Measurements from ENCODE around the gene RBM44.
A peak's percentile ranks its signal among the peaks of the same experiment; 100 is the strongest.
"Not testable (repeated sequence)": the region's sequence is repeated elsewhere in the genome, so short reads cannot be mapped to it uniquely, and the experiment has no call there.

Gene RBM44

DNA sequence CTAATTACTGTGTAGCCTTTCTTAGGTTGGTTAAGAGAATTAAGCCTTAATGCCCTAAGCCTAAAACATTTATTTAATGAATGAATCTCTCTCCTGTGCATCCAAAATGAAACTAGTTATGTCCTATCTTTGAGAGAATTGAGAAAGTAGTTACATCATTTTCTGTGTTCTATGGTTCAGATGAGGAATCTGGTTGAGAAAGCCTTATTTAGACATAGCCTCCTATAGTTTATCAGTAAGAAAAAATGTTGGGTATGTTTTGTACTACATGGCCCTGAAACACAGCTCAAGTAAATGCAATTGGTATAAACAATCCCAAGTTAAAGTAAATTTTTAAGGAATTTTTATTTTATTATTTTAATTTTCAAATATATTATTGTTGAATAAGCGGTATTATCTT lies 35.0 kb downstream of the RBM44 start:
- H3K4me3 ChIP-seq, result no peak overlapping the region
- no peak overlapping the region for H3K27ac ChIP-seq

DNA sequence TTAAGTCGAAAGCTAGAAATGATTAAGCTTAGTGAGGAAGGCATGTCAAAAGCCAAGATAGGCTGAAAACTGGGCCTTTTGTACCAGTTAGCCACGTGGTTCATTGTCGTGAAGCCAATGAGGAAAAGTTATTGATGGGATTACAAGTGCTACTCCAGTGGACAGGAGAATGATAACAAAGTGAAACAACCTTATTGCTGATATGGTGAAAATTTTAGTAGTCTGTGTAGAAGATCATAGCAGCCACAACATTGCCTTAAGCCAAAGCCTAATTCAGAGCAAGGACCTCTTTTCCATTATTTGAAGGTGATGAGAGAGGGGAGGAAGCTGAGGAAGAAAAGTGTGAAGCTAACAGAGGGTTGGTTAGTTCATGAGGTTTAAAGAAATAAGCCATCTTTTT lies 36.8 kb downstream of the RBM44 start:
- H3K4me3 ChIP-seq, result no peak overlapping the region
- no peak overlapping the region for H3K27ac ChIP-seq

DNA sequence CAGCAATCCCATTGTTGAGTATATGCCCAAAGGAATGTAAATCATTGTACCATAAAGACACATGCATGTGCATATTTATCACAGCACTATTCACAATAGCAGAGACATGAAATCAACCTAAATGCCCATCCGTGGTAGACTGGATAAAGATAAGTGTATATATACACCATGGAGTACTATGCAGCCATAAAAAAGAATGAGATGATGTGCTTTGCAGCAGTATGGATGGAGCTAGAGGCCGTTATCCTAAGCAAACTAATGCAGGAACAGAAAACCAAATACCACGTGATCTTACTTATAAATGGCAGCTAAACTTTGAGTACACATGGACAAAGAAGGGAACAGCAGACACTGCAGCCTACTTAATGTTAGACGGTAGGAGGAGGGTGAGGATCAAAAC lies 42.5 kb downstream of the RBM44 start:
- Histone ChIP-seq H3K4me3 (no peak overlapping the region), H3K27ac (no peak overlapping the region)

DNA sequence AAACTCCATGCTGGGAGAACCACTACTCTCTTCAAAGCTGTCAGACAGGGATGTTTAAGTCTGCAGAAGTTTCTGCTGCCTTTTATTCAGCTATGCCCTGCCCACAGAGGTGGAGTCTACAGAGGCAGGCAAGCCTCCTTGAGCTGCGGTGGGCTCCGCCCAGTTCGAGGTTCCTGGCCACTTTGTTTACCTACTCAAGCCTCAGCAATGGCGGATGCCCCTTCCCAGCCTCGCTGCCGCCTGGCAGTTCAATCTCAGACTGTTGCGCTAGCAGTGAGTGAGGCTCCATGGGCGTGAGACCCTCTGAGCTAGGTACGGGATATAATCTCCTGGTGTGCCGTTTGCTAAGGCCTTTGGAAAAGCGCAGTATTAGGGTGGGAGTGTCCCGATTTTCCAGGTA lies 50.4 kb downstream of the RBM44 start:
- not testable (repeated sequence) for H3K4me3 ChIP-seq, H3K27ac ChIP-seq

DNA sequence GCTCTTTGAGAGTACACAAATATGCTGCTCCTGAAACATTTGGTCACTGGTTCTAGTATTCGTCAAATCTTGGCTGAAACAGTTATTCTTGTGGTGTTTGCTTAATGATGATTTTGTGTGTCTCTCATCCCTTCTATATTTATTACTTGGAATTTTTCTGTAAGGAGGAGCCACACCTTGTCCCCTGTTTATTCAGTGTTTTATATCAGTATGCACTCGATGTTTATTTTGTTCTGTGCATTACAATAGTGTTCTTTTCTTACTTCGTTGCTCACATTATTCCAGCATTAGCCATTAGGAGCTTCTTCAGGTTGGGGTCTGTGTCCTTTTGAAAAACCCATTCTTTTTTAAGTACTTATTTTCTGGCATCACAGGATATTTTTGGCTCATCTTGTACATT lies 55.7 kb downstream of the RBM44 start:
- no peak overlapping the region for H3K27ac ChIP-seq
- H3K4me3 ChIP-seq, result no peak overlapping the region

DNA sequence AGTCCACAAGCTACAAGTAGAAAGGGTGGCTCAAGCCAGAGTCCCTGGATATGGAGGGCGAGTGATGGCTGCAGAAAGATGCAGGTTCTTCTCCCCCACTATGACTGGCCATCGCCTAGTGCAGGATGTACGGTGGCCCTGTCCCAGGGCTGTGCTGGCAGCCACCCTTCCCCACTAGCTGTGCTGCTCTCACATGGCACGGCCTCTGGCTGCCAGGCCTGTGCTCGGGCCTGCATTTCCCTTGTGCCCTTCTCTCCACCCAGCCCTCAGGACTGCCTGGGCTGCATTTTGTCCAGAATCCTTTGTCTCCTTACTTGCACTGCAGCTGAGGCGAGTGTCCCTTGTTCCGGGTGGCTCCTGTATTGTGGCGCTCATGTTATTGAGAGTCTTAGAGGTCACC lies 59.2 kb downstream of the RBM44 start:
- Histone ChIP-seq H3K4me3 (no peak overlapping the region), H3K27ac (no peak overlapping the region)

DNA sequence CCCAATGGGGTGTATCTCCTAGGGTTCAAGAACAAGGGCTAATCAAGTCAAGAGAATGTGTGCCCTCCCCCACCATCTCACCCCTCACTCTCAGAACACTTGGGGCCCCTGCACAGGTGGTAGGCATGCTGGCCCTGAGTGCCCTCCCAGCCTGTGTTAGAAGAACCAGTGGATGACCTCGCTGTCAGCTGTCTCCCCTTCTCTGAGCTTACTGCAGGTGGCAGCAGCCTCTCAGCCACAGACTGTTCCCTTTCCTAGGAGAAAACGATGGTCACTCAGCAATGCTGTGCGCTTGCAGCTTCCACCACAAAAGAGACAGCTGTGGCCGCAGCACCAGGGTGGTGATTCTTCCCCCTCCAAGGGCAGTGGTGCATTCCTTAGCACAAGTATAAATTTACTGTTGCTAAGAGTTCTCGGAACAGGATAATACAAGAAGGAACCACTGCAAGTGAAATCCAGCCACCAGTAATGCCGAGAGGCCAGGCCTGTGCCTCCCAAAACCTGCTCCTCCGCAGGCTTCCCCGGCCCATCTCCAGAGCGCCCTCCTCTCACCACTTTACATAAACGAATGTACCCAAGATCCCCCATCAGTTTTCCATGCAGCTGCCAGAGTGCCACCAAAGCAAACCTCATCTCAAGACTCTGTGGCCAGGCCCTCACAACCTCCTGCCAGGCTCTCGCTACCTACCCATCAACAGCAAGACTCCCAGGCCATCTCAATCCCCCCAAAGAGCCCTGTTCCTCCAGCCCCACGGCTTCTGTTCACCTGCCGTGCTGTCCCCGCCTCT lies 59.9 kb downstream of the RBM44 start:
- Histone ChIP-seq H3K4me3 (peak overlapping the region in 4 of 7 experiments; percentile 36 to 54 (median 48)), H3K27ac (peak overlapping the region in 3 of 21 experiments; percentile 45 to 84 (median 82))

DNA sequence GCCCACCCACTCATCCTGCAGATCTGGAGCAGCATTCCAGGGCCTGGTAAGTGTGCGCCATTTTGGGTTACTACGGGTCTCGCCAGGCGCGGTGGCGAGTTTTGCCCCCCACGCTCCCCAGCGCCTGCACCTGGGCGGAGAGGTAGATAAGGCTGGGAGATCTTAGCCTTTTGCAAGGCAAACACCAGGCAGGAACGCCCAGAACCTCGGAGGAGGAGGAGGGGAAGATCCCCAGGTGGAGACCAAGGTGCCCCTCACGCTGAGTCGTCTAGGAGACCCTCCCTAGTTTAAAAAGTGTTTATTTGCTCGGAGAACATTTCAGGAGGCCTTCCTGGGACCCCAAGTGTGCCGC lies 60.5 kb downstream of the RBM44 start:
- Histone ChIP-seq H3K27ac (peak overlapping the region in 4 of 21 experiments; percentile 45 to 84 (median 73)), H3K4me3 (peak overlapping the region in 4 of 7 experiments; percentile 36 to 54 (median 48))

DNA sequence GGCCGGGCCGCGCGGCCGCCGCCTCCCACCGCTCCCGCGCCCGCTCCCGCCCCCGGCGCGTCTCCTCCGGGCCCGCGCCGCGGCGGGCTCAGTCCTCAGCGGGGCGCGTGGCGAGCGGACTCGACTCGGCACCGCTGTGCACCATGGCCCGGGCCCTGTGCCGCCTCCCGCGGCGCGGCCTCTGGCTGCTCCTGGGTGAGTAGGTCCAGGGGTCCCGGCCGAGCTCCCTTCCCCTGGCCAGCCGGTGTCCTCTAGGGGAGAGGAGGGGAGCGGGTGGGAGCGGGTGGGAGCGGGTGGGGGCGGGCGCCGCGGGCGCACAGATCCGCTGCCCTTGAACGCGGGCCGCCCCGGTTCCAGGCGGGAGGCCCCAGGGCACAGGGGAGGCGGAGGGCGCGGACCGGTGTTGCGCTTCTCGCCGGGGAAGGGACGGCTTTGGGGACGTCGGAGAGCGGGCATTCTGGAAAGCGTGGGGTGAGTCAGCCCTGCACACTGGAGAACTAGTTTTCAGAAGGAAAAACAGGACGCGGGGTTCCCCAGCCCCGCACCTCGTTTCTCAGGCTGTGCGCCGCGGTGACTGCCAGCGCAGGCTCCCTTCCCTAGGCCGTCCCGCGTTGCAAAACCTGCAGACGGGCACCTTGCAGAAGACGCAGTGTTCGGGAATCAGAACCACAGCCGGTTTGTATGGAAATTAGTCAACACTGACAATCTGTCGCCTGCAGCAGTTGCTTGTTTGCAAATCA lies 61.1 kb downstream of the RBM44 start, which contains the start of gene RAMP1:
Gene RAMP1 (plus strand): TSS at position 91 of the 740 bp plus-strand sequence. CDS start 53 bp downstream, at position 144.
- Histone ChIP-seq H3K27ac (peak within 1 kb of the TSS in 10 of 21 experiments; percentile 38 to 84 (median 58)), H3K4me3 (peak within 1 kb of the TSS; percentile 5 to 54 (median 36))

DNA sequence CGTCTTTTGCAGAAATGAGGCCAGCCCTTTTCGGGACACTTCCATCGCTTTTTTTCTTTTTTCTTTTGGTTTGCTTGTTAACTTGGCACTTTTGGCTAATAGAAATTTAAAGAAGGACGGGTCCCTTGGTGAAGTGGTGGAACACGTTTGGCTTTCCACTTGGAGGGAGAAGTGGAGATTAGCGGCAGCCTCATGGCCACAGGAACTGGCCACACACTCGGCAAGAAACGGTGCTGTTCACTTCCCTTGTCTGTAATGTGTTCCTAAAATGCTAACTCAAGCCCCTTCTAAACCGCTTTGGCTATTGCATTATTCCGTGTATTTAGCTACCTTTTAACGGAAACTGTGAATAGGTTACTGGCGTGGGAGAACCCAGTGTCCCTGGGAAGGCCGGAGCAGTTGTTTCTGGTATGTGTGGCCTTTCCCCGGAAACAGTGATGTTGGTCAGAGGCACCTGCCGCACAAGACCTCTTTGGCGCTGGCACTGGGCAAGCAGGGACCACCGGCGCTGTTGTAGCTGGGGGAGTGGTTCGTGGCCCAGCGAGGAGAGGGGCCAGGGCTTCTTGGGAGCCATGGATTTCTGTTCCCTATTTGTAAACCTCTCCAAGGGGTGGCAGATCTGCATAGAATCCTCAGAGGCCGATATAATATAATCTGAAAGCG lies 61.8 kb downstream of the RBM44 start:
- Histone ChIP-seq H3K27ac (peak overlapping the region in 2 of 21 experiments; percentile 48 to 51), H3K4me3 (peak overlapping the region in 4 of 7 experiments; percentile 24 to 54 (median 48))

DNA sequence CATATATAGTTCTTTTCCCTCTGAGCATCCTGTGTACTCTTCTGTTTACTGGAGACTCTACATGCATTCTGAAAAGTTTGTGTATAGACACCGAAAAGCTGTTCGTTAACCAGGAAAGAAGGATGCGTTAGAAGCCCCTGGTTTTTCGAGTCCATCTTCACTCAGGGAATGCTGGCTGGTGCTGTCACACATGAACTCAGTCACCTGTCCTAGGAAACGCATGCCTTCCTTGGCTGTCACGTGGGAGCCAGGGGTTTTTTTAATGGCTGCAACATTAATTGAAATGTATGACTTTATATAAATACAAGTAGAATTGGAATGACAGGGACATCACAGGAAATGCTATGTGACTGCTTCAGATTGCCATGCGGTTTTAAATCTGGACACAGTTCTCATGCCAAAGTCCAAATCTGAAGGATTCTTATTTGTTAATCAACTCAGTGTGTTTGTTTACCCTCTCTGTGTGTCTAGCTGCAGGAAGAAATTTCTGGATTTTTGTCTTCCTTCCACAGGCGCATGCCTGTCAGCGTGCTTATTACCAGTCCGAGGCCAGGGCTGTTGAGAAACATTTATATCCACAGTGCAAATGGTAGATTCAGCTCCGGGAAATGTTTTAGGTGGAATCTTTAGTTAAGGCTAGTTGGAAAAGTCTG lies 63.4 kb downstream of the RBM44 start:
- H3K4me3 ChIP-seq, result no peak overlapping the region
- H3K27ac ChIP-seq, result no peak overlapping the region

DNA sequence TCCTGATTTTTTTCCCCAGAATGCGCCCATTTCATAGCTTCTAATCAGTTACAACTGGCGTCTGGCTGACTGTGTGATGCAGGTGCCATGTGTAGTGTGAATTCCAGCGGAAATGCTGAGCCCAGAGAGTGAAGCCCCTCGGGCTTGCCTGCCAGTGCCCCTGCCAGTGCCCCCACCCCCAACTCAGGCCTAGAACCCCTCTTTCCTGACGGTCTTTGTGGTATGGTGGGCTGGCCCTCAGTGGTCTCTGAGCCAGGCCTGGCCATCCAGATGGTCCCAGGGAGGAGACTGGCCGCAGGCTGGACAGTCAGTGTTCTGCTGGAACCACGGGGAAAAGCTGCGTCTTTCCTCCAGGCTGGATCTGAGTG lies 63.9 kb downstream of the RBM44 start:
- no peak overlapping the region for H3K27ac ChIP-seq

DNA sequence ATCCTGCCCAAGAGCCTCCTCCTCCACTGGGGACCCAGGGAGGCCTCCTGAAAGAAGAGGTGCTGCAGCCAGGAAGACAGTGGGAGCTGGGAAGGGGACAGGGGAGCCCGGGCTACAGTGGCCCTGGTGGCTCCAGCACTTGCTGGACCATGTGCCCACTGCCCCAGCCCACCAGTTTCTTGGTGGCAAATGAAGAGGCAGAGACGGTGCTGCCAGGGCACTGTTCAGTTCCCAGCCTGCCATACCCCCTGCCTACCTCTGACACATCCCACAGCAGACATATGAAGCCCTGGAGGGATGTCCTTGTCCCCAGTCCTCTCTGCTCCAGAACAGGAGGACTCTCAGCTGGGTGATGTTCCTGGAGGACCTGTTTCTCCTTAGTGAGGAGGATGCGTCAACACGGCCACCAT lies 64.5 kb downstream of the RBM44 start:
- H3K4me3 ChIP-seq, result no peak overlapping the region
- H3K27ac ChIP-seq, result peak overlapping the region in 1 of 21 experiments; percentile 34

More for the DNA sequence above, 63.9 kb downstream of the RBM44 start:
- no peak overlapping the region for H3K4me3 ChIP-seq

DNA sequence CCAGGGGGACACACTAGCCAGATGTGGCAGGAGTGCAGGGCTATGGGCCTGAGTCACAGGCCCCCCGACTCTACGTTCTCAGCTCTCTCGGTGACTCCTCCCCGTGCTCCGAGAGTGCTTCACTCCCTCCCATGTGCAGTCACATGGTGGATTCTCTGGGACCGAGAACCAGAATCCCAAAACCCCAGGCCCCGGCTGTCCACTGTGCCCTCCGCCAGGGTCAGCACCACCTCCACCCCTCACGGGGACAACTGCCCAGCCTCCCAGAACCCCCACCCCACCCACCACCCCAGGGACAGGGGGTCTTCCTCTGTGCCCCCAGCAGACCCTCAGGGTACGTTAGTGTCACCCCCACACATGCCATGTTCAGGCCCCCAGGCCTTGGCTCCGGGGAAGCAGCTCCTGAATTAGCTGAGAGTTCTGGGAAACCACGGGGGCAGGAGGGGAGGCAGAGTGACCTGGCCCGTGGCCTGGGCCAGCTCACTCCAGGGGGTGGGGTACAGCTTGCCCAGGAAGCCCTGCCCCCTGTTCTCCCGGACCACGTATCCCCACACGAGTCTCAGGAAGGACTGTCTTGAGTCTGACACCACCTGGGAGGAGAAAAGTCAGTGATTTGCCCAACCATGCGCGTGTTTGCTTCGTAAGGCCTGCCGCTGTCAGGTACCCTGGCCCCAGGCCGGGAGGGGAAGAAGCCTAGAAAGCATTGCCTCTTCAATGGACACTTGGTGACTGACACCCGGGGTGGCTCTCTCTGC lies 65.3 kb downstream of the RBM44 start:
- Histone ChIP-seq H3K27ac (peak overlapping the region in 1 of 21 experiments; percentile 34), H3K4me3 (no peak overlapping the region)

DNA sequence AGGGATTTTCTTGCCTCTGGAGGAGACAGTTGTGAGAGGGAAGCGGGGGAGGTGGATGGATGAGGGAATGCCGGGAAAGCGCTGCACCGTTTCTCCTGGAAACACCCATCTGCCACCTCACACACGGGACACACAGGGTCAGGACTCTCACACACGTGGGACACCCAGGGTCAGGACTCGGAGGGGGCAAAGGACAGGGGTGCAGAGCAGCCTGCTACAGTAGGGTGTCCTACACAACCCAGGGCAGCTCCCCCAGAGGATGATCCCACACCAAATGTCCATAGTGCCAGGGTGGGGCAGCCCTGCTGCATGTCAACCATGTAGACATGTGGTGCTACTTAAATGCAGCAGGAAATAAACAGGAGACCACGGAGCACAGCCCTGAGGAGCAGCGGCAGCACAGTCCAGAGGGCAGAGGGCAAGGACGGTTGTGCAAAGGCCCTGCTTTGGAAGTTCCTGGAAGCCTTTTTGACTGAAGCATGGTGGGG lies 65.9 kb downstream of the RBM44 start:
- H3K4me3 ChIP-seq, result no peak overlapping the region
- peak overlapping the region in 2 of 21 experiments; percentile 12 to 34 for H3K27ac ChIP-seq

DNA sequence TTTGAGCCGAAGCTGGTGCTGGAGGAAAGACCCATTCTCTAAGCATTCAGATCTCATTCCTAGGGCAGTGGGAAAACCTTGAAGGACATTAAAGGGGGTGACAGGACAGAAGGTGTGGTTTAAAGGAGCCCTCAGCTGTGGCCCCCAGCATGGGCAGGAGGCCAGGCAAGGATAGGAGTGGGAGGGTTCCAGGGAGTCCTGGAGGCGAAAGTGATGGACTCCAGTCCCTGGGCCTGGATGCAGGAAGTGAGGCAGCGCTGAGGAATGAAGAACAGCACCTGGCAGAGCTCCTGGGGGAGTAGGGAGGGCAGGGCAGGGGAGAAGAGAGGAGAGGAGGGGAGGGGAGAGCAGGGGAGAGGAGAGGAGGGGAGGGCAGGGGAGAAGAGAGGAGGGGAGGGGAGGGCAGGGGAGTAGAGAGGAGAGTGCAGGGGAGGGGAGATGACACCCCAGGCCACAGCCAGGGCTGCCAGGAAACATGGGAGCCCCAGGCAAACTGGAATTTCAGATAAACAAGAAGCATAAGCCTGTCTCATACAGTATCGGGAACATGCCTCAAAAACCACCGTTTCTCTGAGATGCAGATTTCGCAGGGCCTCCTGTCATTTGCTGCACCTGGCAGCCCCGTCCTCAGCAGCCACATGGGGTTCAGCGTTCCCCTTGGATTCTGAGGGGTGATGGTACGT lies 66.5 kb downstream of the RBM44 start:
- Histone ChIP-seq H3K27ac (peak overlapping the region in 2 of 21 experiments; percentile 12 to 72), H3K4me3 (no peak overlapping the region)

DNA sequence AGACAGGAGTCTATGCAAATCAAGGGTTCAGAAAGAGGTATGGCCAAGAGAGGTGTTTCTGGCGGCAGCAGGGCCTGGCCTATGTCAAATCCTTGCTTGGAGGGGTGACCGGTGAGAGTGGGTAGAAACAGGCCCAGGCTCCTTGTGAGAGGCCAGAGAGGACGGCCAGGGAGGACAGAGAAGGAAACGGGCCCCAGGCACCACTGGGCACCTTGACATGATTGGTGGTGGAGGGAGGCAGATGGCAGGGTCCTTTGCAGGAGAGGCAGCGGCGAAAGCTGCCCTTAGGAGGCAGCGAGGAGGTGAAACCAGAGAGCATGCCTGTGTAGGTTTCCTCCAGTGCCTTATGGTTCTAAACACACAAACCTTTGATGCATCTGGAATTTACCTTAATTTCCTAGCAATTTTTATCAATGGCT lies 67.1 kb downstream of the RBM44 start:
- Histone ChIP-seq H3K27ac (peak overlapping the region in 2 of 21 experiments; percentile 12 to 72), H3K4me3 (no peak overlapping the region)

DNA sequence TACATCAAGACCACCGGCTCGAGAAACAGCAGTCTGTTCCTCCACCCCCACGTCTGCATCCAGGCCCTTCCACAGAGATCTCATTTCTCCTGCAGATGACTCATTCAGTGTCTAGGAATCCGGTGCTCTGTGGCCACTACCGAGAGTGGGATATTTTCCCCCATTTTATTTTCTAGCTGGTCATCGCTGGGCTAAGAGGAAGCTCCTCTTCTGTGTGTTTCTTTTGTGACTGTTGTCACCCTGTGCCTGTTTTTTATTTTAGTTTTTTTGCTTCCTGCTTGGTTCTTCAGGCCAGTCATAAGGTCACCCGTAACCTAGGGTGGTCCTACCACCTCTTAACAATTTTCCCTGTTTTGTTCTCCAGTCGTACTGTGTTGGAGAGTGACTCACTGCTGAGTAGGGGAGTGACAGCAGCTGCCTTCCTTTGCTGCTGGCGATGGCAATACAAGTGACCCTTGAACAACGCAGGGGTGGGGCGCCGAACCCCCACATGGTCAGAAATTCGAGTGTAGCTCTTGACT lies 67.6 kb downstream of the RBM44 start:
- H3K27ac ChIP-seq, result peak overlapping the region in 1 of 21 experiments; percentile 72
- no peak overlapping the region for H3K4me3 ChIP-seq

All from skin epidermis (tissue), 12 donors.